Measurements from ENCODE around the gene DERL3.

The DERL3 gene

DNA sequence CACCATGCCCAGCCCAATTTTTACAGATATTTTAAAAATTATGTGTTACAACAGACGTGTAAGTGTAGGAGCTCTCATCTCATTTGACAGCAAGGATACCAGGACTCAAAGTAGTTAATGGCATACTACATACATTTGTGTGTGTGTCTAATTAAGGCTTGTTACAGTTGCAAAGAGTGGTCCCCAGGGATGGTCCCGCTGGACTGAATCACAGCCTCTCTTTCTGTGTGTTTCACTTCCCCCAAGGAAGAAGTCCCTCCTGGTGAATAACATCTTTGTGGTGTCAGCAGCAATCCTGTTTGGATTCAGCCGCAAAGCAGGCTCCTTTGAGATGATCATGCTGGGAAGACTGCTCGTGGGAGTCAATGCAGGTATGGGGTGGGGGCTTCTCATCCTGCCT lies 36.1 kb upstream of the DERL3 start:
- TF ChIP-seq, protein P1, sequence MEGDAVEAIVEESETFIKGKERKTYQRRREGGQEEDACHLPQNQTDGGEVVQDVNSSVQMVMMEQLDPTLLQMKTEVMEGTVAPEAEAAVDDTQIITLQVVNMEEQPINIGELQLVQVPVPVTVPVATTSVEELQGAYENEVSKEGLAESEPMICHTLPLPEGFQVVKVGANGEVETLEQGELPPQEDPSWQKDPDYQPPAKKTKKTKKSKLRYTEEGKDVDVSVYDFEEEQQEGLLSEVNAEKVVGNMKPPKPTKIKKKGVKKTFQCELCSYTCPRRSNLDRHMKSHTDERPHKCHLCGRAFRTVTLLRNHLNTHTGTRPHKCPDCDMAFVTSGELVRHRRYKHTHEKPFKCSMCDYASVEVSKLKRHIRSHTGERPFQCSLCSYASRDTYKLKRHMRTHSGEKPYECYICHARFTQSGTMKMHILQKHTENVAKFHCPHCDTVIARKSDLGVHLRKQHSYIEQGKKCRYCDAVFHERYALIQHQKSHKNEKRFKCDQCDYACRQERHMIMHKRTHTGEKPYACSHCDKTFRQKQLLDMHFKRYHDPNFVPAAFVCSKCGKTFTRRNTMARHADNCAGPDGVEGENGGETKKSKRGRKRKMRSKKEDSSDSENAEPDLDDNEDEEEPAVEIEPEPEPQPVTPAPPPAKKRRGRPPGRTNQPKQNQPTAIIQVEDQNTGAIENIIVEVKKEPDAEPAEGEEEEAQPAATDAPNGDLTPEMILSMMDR (IDR thresholded peaks at IDR 0.05): no peak

DNA sequence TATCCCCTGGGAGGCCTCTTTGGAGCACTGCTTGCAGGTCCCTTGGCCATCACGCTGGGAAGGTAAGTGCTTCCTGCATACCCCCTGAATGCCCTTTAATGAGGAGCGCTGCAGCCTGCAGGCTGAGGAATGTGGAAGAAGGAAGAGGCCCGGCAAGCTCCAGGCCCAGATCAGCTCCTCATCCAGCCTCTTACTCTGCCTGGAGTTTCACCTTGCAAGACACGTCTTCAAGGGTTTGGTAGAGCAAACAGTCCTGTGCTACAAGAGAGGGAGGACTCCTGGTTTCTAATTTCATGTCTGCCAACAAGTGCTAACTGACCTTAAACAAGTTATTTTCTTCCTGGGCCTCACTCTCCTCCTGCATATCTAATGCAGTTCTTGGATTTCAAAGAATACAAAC lies 29.8 kb upstream of the DERL3 start:
- TF ChIP-seq, protein P1 (IDR thresholded peaks at IDR 0.05): no peak

DNA sequence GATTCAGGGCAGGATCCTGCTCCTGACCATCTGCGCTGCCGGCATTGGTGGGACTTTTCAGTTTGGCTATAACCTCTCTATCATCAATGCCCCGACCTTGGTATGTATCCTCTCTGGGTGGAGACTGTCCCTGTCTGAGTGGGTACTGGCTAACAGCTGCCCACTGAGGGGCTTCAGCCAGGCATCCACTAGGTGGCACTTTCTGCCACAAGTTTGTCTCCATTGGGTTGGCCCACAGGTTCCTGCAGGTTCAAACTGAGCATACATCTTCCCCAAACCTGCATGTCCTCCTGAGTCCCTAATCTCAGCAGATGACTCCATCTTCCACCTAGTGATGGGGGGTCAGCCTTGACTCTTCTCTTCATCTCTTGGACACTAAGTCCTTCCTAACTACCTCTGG lies 23.3 kb upstream of the DERL3 start:
- TF ChIP-seq, protein P1 (IDR thresholded peaks at IDR 0.05): peak; percentile 48; the same call in 1 of the 2 replicates

DNA sequence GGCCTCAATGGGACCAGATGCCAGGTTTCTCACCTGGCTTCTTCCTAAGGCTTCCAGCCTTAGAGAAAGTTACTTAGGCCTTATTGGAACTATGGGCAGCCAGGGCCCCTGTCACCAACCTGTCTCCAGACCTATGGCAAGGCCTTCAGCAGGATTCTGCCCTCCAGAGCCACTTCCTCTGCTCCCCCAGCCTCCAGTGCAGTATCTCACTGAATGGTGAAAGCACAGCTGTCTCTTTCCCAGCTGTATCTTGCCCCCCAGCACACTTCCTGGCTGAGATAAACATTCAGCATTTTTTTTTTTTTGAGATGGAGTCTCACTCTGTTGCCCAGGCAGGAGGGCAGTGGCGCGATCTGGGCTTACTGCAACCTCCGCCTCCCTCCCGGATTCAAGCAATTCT lies 20.4 kb upstream of the DERL3 start:
- TF ChIP-seq, protein P1 (IDR thresholded peaks at IDR 0.05): no peak

DNA sequence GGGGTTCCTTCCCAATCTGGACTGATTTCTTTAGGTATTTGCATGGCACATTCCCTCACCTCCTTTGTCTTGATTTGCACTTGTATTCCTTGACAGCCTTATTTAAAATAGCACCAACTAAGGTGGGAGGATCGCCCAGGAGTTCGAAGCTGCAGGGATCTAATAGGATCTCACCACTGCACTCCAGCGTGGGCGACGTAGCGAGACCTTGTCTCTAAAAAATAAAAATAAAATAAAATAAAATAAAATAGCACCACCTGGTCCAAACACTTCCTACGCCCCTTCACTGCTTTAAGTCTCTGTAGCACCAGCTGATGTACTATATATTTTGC lies 19.6 kb upstream of the DERL3 start:
- TF ChIP-seq, protein P1 (IDR thresholded peaks at IDR 0.05): no peak

DNA sequence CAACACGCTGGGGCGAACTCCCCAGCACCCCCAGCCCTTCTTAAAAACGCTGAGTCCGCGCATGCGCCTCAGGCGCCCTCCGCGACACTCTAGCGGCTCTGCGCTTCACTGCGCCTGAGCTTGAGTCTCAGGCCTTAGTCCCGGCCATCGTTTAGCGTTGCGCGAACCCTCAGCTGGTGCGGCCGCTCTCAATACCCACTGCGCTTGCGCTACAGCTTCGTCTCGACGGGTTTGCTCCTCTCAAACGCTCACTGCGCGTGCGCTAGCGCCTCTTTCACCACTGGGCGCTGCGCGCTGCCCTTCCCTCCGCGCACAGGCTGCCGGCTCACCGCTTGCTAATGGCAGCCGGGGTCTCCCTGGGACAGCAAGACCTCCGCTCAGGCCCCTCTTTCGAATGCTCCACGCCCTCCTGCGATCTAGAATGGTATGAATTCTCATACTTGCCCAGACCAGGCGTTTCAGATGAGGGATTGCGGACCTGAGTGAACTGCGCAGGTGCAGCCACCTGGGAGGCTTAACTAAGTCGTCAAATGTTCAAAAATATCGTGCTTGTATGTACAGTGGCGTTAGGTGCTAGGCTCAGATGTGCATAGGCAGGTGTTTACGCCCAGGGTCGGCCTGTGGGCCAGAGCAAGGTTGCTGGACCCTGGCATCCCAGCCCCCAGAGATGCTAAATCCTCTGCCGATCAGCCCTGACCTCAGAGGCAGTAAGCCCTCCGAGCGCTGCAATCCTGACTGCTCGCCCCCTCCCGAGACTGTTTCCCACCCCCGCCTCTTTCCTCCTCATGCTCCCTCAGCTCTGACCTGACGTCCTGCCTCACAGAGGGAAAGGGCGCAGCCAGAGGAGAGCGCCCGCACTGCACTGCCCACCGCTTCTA lies 19.0 kb upstream of the DERL3 start, which contains the start of gene SLC2A11:
TSS of gene SLC2A11 (plus strand) at position 270 of the 878 bp plus-strand sequence. CDS start at position 395, 125 bp downstream.
- TF ChIP-seq, protein P1 (IDR thresholded peaks at IDR 0.05): no peak

DNA sequence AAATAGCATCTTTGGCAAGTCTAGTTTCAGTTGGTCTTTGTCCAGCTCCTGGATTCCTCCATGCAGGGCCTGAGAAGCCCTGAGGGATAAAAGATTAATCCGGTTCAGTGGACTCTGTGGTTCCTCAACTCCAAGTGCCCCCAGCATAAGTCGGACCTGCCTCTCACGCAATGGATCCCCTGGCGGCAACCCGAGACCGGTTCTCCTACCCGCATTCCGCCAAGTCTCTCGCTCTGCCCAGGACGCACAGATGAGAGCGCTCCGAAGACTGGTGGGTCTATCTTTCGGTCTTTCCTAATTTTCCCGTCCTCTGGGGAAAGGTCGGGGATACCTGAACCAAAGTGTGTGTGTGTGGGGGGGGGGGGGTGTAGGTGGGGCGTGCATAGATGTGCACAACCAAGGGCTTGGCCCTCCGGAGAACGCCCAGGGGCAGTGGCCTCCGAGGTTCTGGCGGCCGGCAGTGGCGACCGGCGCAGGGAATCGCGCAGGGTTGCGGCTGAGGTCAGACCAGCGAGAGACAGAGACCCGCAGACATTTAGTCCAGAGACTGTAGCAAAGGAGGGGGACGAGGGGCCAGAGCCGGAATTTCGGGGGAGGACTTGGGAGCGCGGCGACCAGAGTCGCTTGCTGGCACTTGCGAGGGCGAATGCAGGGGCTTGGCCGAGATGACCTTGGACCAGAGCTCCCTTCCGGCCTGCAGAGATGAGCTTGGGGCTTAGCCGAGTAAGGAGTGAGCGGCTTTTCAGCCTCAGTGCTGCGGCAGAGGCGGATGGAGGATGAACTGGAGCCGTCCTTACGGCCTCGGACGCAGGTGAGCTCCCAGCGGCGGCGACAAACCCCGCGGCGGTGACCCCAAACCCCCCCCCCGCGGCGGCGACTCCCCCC lies 18.2 kb upstream of the DERL3 start:
- TF ChIP-seq, protein P1 (IDR thresholded peaks at IDR 0.05): no peak

Measured in LNCAP (cell line).